PC-3 (cell line): ENCODE measurements around the gene ROR1. TPM values are rescaled to one million over a fixed set of nuclear protein-coding genes. Genes with fewer than 3 reads are reported as not detected.

ENCODE experiments used
- ATAC-seq: fragments of 200-7000 bp; cut with Tn5 transposase; 2 replicates; pipeline ENCODE4 v1.9.1; 2020; ENCODE audit warnings: mild to moderate bottlenecking, moderate library complexity
- BruUV-seq: library from RNA; stranded (reverse); fragments of 400-500 nt; replicated peaks from 2 replicates; lab custom pipeline; 2021; lab: Mats Ljungman, UMichigan
- CTCF ChIA-PET: fragments of 300-600 bp; sonication (Branson Sonifier 250); formaldehyde crosslinking; loops from one replicate; lab custom pipeline; 2022; ENCODE audit warnings: antibody characterized with exemption; lab: Charles Lee
- POLR2A ChIA-PET: fragments of 300-600 bp; sonication (Branson Sonifier 250); formaldehyde crosslinking; loops from one replicate; lab custom pipeline; 2022; ENCODE audit warnings: antibody characterized with exemption; ENCODE audit not compliant: unreplicated experiment; lab: Charles Lee
- DNase-seq: peaks from one replicate; pipeline ENCODE4 v3.0.0-alpha.2; 2015
- H2AFZ ChIP-seq: fragments of 300-600 bp; sonication (generic); 2 replicates; pipeline ENCODE4 v1.6.0; 2016; ENCODE audit warnings: antibody characterized with exemption, low read length
- H3F3A ChIP-seq: fragments of 300-600 bp; sonication (generic); one replicate; pipeline ENCODE4 v1.6.0; 2017; ENCODE audit warnings: antibody characterized with exemption, low read length, control low read depth, mild to moderate bottlenecking; ENCODE audit not compliant: unreplicated experiment
- H3K27ac ChIP-seq: fragments of 300-600 bp; sonication (generic); 2 replicates; pipeline ENCODE4 v1.5.1; 2016; ENCODE audit warnings: mild to moderate bottlenecking, low read length
- H3K27me3 ChIP-seq: fragments of 300-600 bp; sonication (generic); 2 replicates; pipeline ENCODE4 v1.6.1; 2016; ENCODE audit warnings: low read length, mixed read lengths
- H3K36me3 ChIP-seq: fragments of 300-600 bp; sonication (generic); 2 replicates; pipeline ENCODE4 v1.6.1; 2016; ENCODE audit warnings: low read depth, mixed run types, low read length, mixed read lengths
- H3K4me1 ChIP-seq: fragments of 300-600 bp; sonication (generic); 2 replicates; pipeline ENCODE4 v1.5.1; 2016; ENCODE audit warnings: low read length; ENCODE audit not compliant: insufficient read depth
- H3K4me2 ChIP-seq: fragments of 300-600 bp; sonication (generic); 2 replicates; pipeline ENCODE4 v1.6.0; 2016; ENCODE audit warnings: low read length
- H3K4me3 ChIP-seq: fragments of 300-600 bp; sonication (generic); 2 replicates; pipeline ENCODE4 v1.5.1; 2016; ENCODE audit warnings: mild to moderate bottlenecking, low read length, mixed read lengths
- H3K79me2 ChIP-seq: fragments of 300-600 bp; sonication (generic); 2 replicates; pipeline ENCODE4 v1.6.1; 2017; ENCODE audit warnings: low read length, mixed read lengths
- H3K9ac ChIP-seq: fragments of 300-600 bp; sonication (generic); 2 replicates; pipeline ENCODE4 v1.6.0; 2016; ENCODE audit warnings: mild to moderate bottlenecking, low read length
- H3K9me2 ChIP-seq: fragments of 300-600 bp; sonication (generic); replicated peaks from 2 replicates; pipeline ENCODE4 v1.6.1; 2016; ENCODE audit warnings: mixed run types, low read length, mixed read lengths
- H3K9me3 ChIP-seq: fragments of 300-600 bp; sonication (generic); 2 replicates; pipeline ENCODE4 v1.6.1; 2016; ENCODE audit warnings: low read length, mixed read lengths
- H4K20me1 ChIP-seq: fragments of 300-600 bp; sonication (generic); 2 replicates; pipeline ENCODE4 v1.6.1; 2016; ENCODE audit warnings: low read length, mixed read lengths
- EZH2 ChIP-seq: fragments of 300-600 bp; sonication (generic); IDR thresholded peaks from one replicate; pipeline ENCODE4 v1.6.1; 2017; ENCODE audit warnings: antibody characterized with exemption, mild to moderate bottlenecking, low read length; ENCODE audit not compliant: unreplicated experiment
- EZH2phosphoT487 ChIP-seq: fragments of 300-600 bp; sonication (generic); IDR thresholded peaks from 2 replicates; pipeline ENCODE4 v1.6.1; 2018; ENCODE audit warnings: mild to moderate bottlenecking, antibody characterized with exemption, low read length, borderline replicate concordance
- intact Hi-C: fragments of 100-400 bp; cut with micrococcal nuclease; formaldehyde crosslinking; loops from 2 replicates; pipeline ENCODE4 v1.9.0; 2023
- total RNA-seq: library from RNA; depleted of rRNA; stranded (reverse); fragments of >200 nt; gene quantifications from 2 replicates; pipeline ENCODE4 v1.2.3, GENCODE V29; 2014
- TF ChIP-seq, protein P1 (sequence below): fragments of 300-600 bp; sonication (generic); conservative IDR thresholded peaks from 2 replicates; pipeline ENCODE4 v1.5.1; 2017; ENCODE audit warnings: antibody characterized with exemption, low read depth, mild to moderate bottlenecking, low read length

ROR1 gene
- total RNA-seq, 1 experiment from 2014 or later: 16.5 TPM

DNA sequence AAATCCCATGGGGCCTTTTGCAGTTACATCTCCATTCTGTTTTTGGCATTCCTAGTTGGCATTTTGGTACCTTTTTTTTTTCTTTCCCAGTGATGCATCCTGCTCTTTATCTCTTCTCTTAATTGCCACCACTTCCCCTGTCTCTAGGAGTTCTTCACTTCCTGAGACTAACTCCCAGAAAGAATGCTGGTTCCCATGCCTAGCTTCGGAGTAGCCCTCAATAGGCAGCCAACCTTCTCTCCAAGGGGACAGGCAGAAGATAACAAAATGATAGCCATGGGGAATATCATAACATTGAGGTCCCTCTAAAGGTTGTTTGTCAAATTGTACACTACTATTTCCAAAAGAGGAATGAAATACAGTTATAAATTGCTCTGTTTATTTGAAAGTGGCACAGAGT, 279.0 kb downstream of the ROR1 start:
- Histone ChIP-seq H3K27me3 (no peaks in the 10 kb centered on the region), H3K27ac (no peak overlapping the region), H3K4me2 (no peak overlapping the region), H3K9me3 (no peaks in the 10 kb centered on the region), H4K20me1 (no peaks in the 10 kb centered on the region), H3K36me3 (peaks cover 7% of the 10 kb centered on the region; the same call in 1 of the 2 replicates), H2AFZ (no peak overlapping the region), H3F3A (no peaks in the 10 kb centered on the region), H3K9me2 (no peaks in the 10 kb centered on the region), H3K4me3 (no peak overlapping the region), H3K4me1 (no peaks in the 10 kb centered on the region), H3K9ac (no peak overlapping the region), H3K79me2 (no peaks in the 10 kb centered on the region)
- CTCF ChIA-PET: no interaction called here
- no peak for DNase-seq
- TF ChIP-seq, protein P1, sequence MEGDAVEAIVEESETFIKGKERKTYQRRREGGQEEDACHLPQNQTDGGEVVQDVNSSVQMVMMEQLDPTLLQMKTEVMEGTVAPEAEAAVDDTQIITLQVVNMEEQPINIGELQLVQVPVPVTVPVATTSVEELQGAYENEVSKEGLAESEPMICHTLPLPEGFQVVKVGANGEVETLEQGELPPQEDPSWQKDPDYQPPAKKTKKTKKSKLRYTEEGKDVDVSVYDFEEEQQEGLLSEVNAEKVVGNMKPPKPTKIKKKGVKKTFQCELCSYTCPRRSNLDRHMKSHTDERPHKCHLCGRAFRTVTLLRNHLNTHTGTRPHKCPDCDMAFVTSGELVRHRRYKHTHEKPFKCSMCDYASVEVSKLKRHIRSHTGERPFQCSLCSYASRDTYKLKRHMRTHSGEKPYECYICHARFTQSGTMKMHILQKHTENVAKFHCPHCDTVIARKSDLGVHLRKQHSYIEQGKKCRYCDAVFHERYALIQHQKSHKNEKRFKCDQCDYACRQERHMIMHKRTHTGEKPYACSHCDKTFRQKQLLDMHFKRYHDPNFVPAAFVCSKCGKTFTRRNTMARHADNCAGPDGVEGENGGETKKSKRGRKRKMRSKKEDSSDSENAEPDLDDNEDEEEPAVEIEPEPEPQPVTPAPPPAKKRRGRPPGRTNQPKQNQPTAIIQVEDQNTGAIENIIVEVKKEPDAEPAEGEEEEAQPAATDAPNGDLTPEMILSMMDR: no peak
- TF ChIP-seq EZH2phosphoT487 (no peak), EZH2 (no peak)
- BruUV-seq: no TSS peak
- ATAC-seq: no peak
- intact Hi-C loops: no loop called here
- POLR2A ChIA-PET: interaction anchor here (0.6 kb wide), 1 partner anchor 405 kb away, joined by 3 read pairs; no protein-coding TSS in a partner anchor

DNA sequence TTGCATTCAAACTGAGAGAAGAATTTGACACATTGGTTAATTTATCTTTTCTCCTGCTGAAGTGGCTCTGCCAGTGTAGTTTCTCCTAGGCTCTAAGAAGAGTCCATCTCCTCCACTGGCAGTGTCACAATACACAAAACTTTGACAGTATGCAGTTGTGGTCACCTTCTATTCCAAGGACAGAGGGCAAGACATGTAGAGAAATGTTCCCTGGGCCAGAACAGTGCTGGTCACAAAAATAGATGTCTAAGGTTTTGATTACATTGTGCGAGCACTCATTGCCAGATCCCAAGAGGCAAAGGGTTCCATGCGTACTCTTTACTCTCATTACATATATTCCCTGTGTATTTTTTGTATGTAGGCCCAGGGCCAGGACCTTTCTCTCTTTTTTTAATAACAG, 281.5 kb downstream of the ROR1 start:
- H2AFZ ChIP-seq: no peak overlapping the region
- no peaks in the 10 kb centered on the region for H3K4me1 ChIP-seq
- H3K9me2 ChIP-seq: no peaks in the 10 kb centered on the region
- no peaks in the 10 kb centered on the region for H3F3A ChIP-seq
- no peaks in the 10 kb centered on the region for H3K79me2 ChIP-seq
- intact Hi-C loops: no loop called here
- no peak overlapping the region for H3K9ac ChIP-seq
- H3K4me3 ChIP-seq: no peak overlapping the region
- H3K9me3 ChIP-seq: no peaks in the 10 kb centered on the region
- no peak overlapping the region for H3K4me2 ChIP-seq
- no peak overlapping the region for H3K27ac ChIP-seq
- ChIA-PET CTCF (no interaction called here), POLR2A (no interaction called here)
- H4K20me1 ChIP-seq: no peaks in the 10 kb centered on the region
- DNase-seq (no peak), ATAC-seq (no peak)
- H3K36me3 ChIP-seq: peaks cover 12% of the 10 kb centered on the region; the same call in 1 of the 2 replicates
- BruUV-seq: no TSS peak
- no peak for TF ChIP-seq EZH2phosphoT487
- TF ChIP-seq, protein P1: no peak
- TF ChIP-seq EZH2: no peak
- no peaks in the 10 kb centered on the region for H3K27me3 ChIP-seq

DNA sequence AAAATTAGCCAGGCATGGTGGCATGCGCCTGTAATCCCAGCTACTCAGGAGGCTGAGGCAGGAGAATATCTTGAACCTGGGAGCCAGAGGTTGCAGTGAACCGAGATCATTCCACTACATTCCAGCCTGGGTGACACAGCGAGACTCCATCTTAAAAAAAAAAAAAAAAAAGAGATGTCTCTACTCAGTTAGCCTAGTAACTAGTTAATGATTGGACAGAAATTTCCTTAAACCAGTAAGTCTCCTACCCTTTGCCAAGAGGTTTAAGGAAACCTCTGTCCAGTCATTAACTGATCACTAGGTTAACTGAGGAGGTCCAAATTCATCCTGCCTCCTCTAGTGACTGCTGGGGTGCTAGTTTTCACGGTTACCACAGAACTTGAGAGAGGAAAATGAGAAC, 285.7 kb downstream of the ROR1 start:
- no peak overlapping the region for H3K27ac ChIP-seq
- peaks cover 9% of the 10 kb centered on the region; the same call in 1 of the 2 replicates for H3K36me3 ChIP-seq
- H3K4me3 ChIP-seq: no peak overlapping the region
- no peak overlapping the region for H2AFZ ChIP-seq
- H3K9me3 ChIP-seq: no peaks in the 10 kb centered on the region
- no peak overlapping the region for H3K4me2 ChIP-seq
- intact Hi-C loops: no loop called here
- H3K4me1 ChIP-seq: no peaks in the 10 kb centered on the region; the same call in 1 of the 2 replicates
- H3K9me2 ChIP-seq: no peaks in the 10 kb centered on the region
- no peaks in the 10 kb centered on the region for H4K20me1 ChIP-seq
- H3K27me3 ChIP-seq: no peaks in the 10 kb centered on the region
- H3K79me2 ChIP-seq: no peaks in the 10 kb centered on the region
- H3K9ac ChIP-seq: no peak overlapping the region
- DNase-seq: no peak
- no TSS peak for BruUV-seq
- ChIA-PET POLR2A (no interaction called here), CTCF (no interaction called here)
- TF ChIP-seq EZH2: no peak
- TF ChIP-seq EZH2phosphoT487: no peak
- ATAC-seq: no peak
- H3F3A ChIP-seq: no peaks in the 10 kb centered on the region
